Trophoblast cell (in vitro differentiated cells and primary cell): ENCODE data around the gene BRCA2.

Experiments used
- DNase-seq, 2 donors: peaks; one replicate each; pipeline ENCODE4 v3.0.0-alpha.2; 2016
- H2AFZ ChIP-seq: 2 replicates; pipeline ENCODE4 v1.6.1; 2013; ENCODE audit warnings: low read length, moderate library complexity, mild to moderate bottlenecking; ENCODE audit not compliant: insufficient read depth, poor library complexity
- H2AK5ac ChIP-seq: 2 replicates; pipeline ENCODE4 v1.6.1; 2013; ENCODE audit warnings: mild to moderate bottlenecking, low read length
- H2BK120ac ChIP-seq: 2 replicates; pipeline ENCODE4 v1.6.1; 2013; ENCODE audit warnings: low read length, mild to moderate bottlenecking, moderate library complexity; ENCODE audit not compliant: insufficient read depth, poor library complexity
- H2BK12ac ChIP-seq: 2 replicates; pipeline ENCODE4 v1.6.1; 2013; ENCODE audit warnings: mild to moderate bottlenecking, low read length, moderate library complexity
- H2BK5ac ChIP-seq: 2 replicates; pipeline ENCODE4 v1.6.1; 2013; ENCODE audit warnings: low read length, low read depth, moderate library complexity, mild to moderate bottlenecking; ENCODE audit not compliant: poor library complexity
- H3K14ac ChIP-seq: 2 replicates; pipeline ENCODE4 v1.6.1; 2013; ENCODE audit warnings: mild to moderate bottlenecking, low read length
- H3K18ac ChIP-seq: 2 replicates; pipeline ENCODE4 v1.6.1; 2013; ENCODE audit warnings: mild to moderate bottlenecking, low read length
- H3K23ac ChIP-seq: 2 replicates; pipeline ENCODE4 v1.6.1; 2013; ENCODE audit warnings: low read length
- H3K27ac ChIP-seq: 2 replicates; pipeline ENCODE4 v1.5.1; 2013; ENCODE audit warnings: low read depth, mild to moderate bottlenecking, inconsistent platforms, low read length, moderate library complexity
- H3K27me3 ChIP-seq: 2 replicates; pipeline ENCODE4 v1.6.1; 2013; ENCODE audit warnings: inconsistent platforms, mild to moderate bottlenecking, low read length, moderate library complexity; ENCODE audit not compliant: insufficient read depth
- H3K36me3 ChIP-seq, 2 experiments: 1 replicate in 1 of 2; 2 replicates in 1 of 2; pipeline ENCODE4 v1.6.1; 2013; ENCODE audit warnings: low read length in 2 of 2, mild to moderate bottlenecking in 2 of 2, moderate library complexity in 1 of 2; ENCODE audit not compliant: insufficient read depth in 2 of 2, control insufficient read depth in 1 of 2
- H3K4ac ChIP-seq: 2 replicates; pipeline ENCODE4 v1.6.1; 2013; ENCODE audit warnings: low read depth, mild to moderate bottlenecking, low read length, moderate library complexity
- H3K4me1 ChIP-seq, 2 experiments: 1 replicate in 1 of 2; 2 replicates in 1 of 2; pipeline ENCODE4 v1.6.1; 2013; ENCODE audit warnings: low read length in 2 of 2, mild to moderate bottlenecking in 2 of 2, moderate library complexity in 1 of 2; ENCODE audit not compliant: insufficient read depth in 2 of 2, control insufficient read depth in 1 of 2
- H3K4me2 ChIP-seq: 2 replicates; pipeline ENCODE4 v1.6.1; 2013; ENCODE audit warnings: inconsistent platforms, mild to moderate bottlenecking, low read length, moderate library complexity
- H3K4me3 ChIP-seq: 2 replicates; pipeline ENCODE4 v1.5.1; 2013; ENCODE audit warnings: mild to moderate bottlenecking, low read depth, low read length, inconsistent platforms
- H3K79me1 ChIP-seq: one replicate; pipeline ENCODE4 v1.6.1; 2013; ENCODE audit warnings: low read length
- H3K79me2 ChIP-seq: 2 replicates; pipeline ENCODE4 v1.6.1; 2013; ENCODE audit warnings: low read length, mild to moderate bottlenecking; ENCODE audit not compliant: control insufficient read depth, insufficient read depth, poor library complexity
- H3K9ac ChIP-seq: 2 replicates; pipeline ENCODE4 v1.6.1; 2013; ENCODE audit warnings: mild to moderate bottlenecking, low read length
- H3K9me3 ChIP-seq: 2 replicates; pipeline ENCODE4 v1.6.1; 2013; ENCODE audit warnings: low read depth, mild to moderate bottlenecking, control low read depth, inconsistent platforms, low read length; ENCODE audit not compliant: insufficient read depth
- H4K12ac ChIP-seq: 2 replicates; pipeline ENCODE4 v1.6.1; 2013; ENCODE audit warnings: low read depth, mild to moderate bottlenecking, low read length, moderate library complexity
- H4K8ac ChIP-seq: 2 replicates; pipeline ENCODE4 v1.6.1; 2013; ENCODE audit warnings: low read depth, mild to moderate bottlenecking, low read length, moderate library complexity
- H4K91ac ChIP-seq: one replicate; pipeline ENCODE4 v1.6.1; 2013; ENCODE audit warnings: low read depth, mild to moderate bottlenecking, low read length, moderate library complexity
- WGBS: extraction: QIAGEN DNeasy Blood & Tissue Kit; methylation state at CpG from one replicate; pipeline ENCODE4 v1.1.7; 2013; ENCODE audit warnings: missing lambda C conversion rate; ENCODE audit not compliant: insufficient read length, insufficient coverage; ENCODE audit errors: extremely low coverage; 5-methylcytosine and 5-hydroxymethylcytosine counted together

BRCA2 gene

DNA sequence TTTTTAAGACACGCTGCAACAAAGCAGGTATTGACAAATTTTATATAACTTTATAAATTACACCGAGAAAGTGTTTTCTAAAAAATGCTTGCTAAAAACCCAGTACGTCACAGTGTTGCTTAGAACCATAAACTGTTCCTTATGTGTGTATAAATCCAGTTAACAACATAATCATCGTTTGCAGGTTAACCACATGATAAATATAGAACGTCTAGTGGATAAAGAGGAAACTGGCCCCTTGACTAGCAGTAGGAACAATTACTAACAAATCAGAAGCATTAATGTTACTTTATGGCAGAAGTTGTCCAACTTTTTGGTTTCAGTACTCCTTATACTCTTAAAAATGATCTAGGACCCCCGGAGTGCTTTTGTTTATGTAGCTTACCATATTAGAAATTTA lies 1.2 kb downstream of the BRCA2 start:
- Histone ChIP-seq H4K8ac (no peak overlapping the region), H2BK120ac (no peak overlapping the region), H3K27me3 (no peaks in the 10 kb centered on the region), H3K4me2 (peak overlapping the region; percentile 82), H3K9ac (no peak overlapping the region), H2AK5ac (no peak overlapping the region), H3K14ac (no peak overlapping the region), H3K4ac (no peak overlapping the region), H3K79me2 (peaks cover 2% of the 10 kb centered on the region), H4K91ac (no peak overlapping the region), H3K27ac (no peak overlapping the region), H3K79me1 (peaks cover 7% of the 10 kb centered on the region), H4K12ac (no peak overlapping the region), H3K9me3 (no peaks in the 10 kb centered on the region), H2BK5ac (no peak overlapping the region), H3K4me1 (peaks cover 0 to 4% of the 10 kb centered on the region in 2 experiments), H2BK12ac (no peak overlapping the region), H2AFZ (no peak overlapping the region), H3K36me3 (no peaks in the 10 kb centered on the region), H3K4me3 (no peak overlapping the region), H3K18ac (no peak overlapping the region), H3K23ac (no peak overlapping the region)
- WGBS, result no CpG with 5 or more reads among the region's 6 CpGs
- DNase-seq, result peak in 1 of 2 donors; percentile 27

- H4K91ac ChIP-seq, result no peak overlapping the region
- H3K14ac ChIP-seq, result no peak overlapping the region
- no peak overlapping the region for H3K4ac ChIP-seq
- H4K12ac ChIP-seq, result no peak overlapping the region
- H3K9ac ChIP-seq, result no peak overlapping the region
- H3K4me3 ChIP-seq, result no peak overlapping the region
- peaks cover 0 to 4% of the 10 kb centered on the region in 2 experiments for H3K4me1 ChIP-seq
- H3K27me3 ChIP-seq, result no peaks in the 10 kb centered on the region
- no peak overlapping the region for H3K23ac ChIP-seq
- no peak overlapping the region for H3K4me2 ChIP-seq
- H2BK120ac ChIP-seq, result no peak overlapping the region
- H3K79me1 ChIP-seq, result peaks cover 7% of the 10 kb centered on the region
- no peak overlapping the region for H3K27ac ChIP-seq
- peaks cover 2% of the 10 kb centered on the region for H3K79me2 ChIP-seq
- no peak overlapping the region for H2AFZ ChIP-seq
- H3K36me3 ChIP-seq, result no peaks in the 10 kb centered on the region
- no peak overlapping the region for H2BK5ac ChIP-seq
- WGBS, result no CpG with 5 or more reads among the region's 2 CpGs
- H2AK5ac ChIP-seq, result no peak overlapping the region
- H3K9me3 ChIP-seq, result no peaks in the 10 kb centered on the region
- no peak overlapping the region for H4K8ac ChIP-seq
- H3K18ac ChIP-seq, result no peak overlapping the region
- peak in 1 of 2 donors; percentile 68 for DNase-seq
- H2BK12ac ChIP-seq, result no peak overlapping the region
Measured at GRCh38 chr13:32317716-32318465, 2.6 kb downstream of the BRCA2 start.

DNA sequence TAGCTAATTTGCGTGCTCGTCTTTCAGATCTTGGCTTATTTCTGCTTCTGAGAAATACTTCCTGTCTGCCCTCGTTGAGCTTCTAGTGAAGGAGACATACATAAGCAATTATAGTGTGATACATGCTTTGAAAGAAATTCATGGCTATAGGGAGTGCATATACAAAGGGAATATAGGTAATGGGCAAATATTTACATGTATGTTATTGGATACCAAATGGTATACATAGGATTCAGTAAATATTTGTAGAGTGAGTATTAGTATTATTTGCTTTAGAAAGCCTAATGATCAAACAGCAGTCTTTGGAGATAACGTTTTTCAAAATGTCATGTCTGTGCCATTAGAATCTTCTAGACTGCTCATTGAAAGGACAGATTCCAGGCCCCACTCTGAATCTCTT lies 5.2 kb downstream of the BRCA2 start:
- H3K9me3 ChIP-seq, result no peaks in the 10 kb centered on the region
- no peak overlapping the region for H2BK12ac ChIP-seq
- no peak overlapping the region for H3K14ac ChIP-seq
- no peaks in the 10 kb centered on the region for H3K27me3 ChIP-seq
- no peak overlapping the region for H4K8ac ChIP-seq
- peaks cover under 1% of the 10 kb centered on the region for H3K79me2 ChIP-seq
- H3K4me1 ChIP-seq, result no peaks in the 10 kb centered on the region
- H3K4me3 ChIP-seq, result no peak overlapping the region
- peaks cover 1% of the 10 kb centered on the region for H3K79me1 ChIP-seq
- H2AK5ac ChIP-seq, result no peak overlapping the region
- H3K27ac ChIP-seq, result no peak overlapping the region
- H3K23ac ChIP-seq, result no peak overlapping the region
- no peak overlapping the region for H3K9ac ChIP-seq
- no peak for DNase-seq
- no peak overlapping the region for H2BK120ac ChIP-seq
- no peak overlapping the region for H2BK5ac ChIP-seq
- WGBS, result no CpG with 5 or more reads among the region's 4 CpGs
- H3K36me3 ChIP-seq, result peaks cover 2 to 3% of the 10 kb centered on the region in 2 experiments
- H3K4ac ChIP-seq, result no peak overlapping the region
- H4K91ac ChIP-seq, result no peak overlapping the region
- H4K12ac ChIP-seq, result no peak overlapping the region
- no peak overlapping the region for H3K18ac ChIP-seq
- H3K4me2 ChIP-seq, result no peak overlapping the region
- H2AFZ ChIP-seq, result no peak overlapping the region

- H3K9ac ChIP-seq, result no peak overlapping the region
- H3K79me2 ChIP-seq, result no peaks in the 10 kb centered on the region
- H3K27ac ChIP-seq, result no peak overlapping the region
- H4K12ac ChIP-seq, result no peak overlapping the region
- H3K9me3 ChIP-seq, result no peaks in the 10 kb centered on the region
- no peak overlapping the region for H3K4me3 ChIP-seq
- H3K36me3 ChIP-seq, result peaks cover 3 to 5% of the 10 kb centered on the region in 2 experiments
- no peak overlapping the region for H4K91ac ChIP-seq
- no peaks in the 10 kb centered on the region for H3K27me3 ChIP-seq
- no peak overlapping the region for H3K23ac ChIP-seq
- H3K4me2 ChIP-seq, result no peak overlapping the region
- no peak overlapping the region for H3K18ac ChIP-seq
- H2BK5ac ChIP-seq, result no peak overlapping the region
- no peak overlapping the region for H4K8ac ChIP-seq
- no peaks in the 10 kb centered on the region for H3K4me1 ChIP-seq
- H3K4ac ChIP-seq, result no peak overlapping the region
- no peak overlapping the region for H2BK12ac ChIP-seq
- no peak overlapping the region for H2AFZ ChIP-seq
- DNase-seq, result peak in 1 of 2 donors; percentile 9
- no peak overlapping the region for H2BK120ac ChIP-seq
- no peaks in the 10 kb centered on the region for H3K79me1 ChIP-seq
- H2AK5ac ChIP-seq, result no peak overlapping the region
- H3K14ac ChIP-seq, result no peak overlapping the region
Measured at GRCh38 chr13:32323912-32324311, 8.6 kb downstream of the BRCA2 start.
